ENCODE data around the gene DCUN1D1.

DCUN1D1 gene

DNA sequence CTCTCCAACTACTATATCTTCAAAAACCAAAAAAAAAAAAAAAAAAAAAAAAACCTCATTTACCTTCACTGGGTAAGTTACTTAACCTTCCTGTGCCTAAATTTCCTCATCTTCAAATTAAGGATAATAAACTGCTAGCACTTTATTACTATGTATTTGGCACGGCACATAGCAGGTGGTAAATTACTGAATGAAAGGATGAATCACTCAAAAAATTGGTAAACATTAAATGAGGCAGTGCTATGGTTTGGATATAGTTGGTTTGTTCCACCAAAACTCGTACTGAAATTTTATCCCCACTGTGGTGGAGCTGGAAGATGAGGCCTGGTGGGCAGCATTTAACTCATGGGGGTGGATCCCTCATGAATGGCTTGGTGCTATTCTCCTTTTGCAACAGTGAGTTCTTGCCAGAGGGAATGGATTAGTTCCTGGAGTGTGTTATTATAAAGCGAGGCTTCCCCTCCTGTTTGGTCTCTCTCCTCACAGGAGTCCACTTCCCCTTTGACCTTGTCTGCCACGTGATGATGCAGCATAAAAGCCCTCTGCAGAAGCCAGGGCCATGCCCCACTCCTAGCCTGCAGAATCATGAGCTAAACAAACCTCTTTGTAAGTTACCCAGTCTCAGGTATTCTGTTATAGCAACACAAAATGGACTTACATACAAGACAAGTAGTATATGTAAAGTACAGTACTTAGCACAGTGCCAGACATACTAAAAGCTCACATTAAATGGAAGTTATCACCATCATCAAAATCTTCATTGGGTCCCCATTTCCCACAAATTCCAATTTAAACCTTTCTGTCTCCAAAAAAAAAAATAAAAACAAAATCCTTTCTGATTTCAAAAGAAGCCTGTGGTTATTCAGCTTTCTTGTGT, 20.6 kb downstream of the DCUN1D1 start:
- Histone ChIP-seq H3K9me3 (ENCODE audit: control insufficient read depth, low read length) (no peaks in the 10 kb centered on the region), H3K4me1 (ENCODE audit: control insufficient read depth, insufficient read depth, low read length, poor library complexity, severe bottlenecking) (no peaks in the 10 kb centered on the region), H3K36me3 (ENCODE audit: control insufficient read depth, insufficient read depth, low read length) (peaks cover 18% of the 10 kb centered on the region), H3K4me3 (ENCODE audit: insufficient read depth, low read depth, low read length, poor library complexity, severe bottlenecking) (no peak overlapping the region), H3K27ac (ENCODE audit: insufficient read depth, low read length, poor library complexity, severe bottlenecking) (no peak overlapping the region), H3K27me3 (replicated peaks; ENCODE audit: control insufficient read depth, insufficient read depth, low read length, poor library complexity, severe bottlenecking) (no peaks in the 10 kb centered on the region)
- DNase-seq, result no peak

DNA sequence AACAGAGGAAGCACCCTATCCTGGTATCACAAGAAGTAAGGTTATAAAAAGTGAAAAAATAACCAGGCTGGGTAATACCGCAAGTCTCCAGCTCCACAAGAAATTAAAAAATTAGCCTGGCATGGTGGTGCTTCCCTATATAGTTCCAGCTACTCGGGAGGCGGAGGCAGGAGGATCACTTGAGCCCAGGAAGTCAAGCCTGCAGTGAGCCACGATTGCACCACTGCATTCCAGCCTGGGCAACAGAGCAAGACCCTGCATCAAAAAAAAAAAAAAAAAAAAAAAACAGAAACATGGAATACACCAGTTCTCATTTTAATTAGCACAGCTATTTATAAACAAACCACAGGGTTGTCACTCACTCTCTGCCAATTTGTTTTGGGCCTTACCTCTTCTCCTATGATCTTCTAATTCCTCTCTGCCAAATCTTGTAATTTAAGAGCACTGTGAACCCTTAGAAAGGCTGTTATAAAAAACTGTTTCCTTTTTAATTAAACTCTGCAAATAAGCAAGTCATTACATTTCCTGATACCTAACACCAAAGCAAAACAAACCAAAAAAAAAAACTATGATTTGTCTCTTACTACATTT, 22.6 kb downstream of the DCUN1D1 start:
- Histone ChIP-seq H3K4me3 (ENCODE audit: insufficient read depth, low read depth, low read length, poor library complexity, severe bottlenecking) (no peak overlapping the region), H3K36me3 (ENCODE audit: control insufficient read depth, insufficient read depth, low read length) (peaks cover 12% of the 10 kb centered on the region), H3K9me3 (ENCODE audit: control insufficient read depth, low read length) (no peaks in the 10 kb centered on the region), H3K27ac (ENCODE audit: insufficient read depth, low read length, poor library complexity, severe bottlenecking) (no peak overlapping the region), H3K4me1 (ENCODE audit: control insufficient read depth, insufficient read depth, low read length, poor library complexity, severe bottlenecking) (no peaks in the 10 kb centered on the region), H3K27me3 (replicated peaks; ENCODE audit: control insufficient read depth, insufficient read depth, low read length, poor library complexity, severe bottlenecking) (no peaks in the 10 kb centered on the region)
- DNase-seq, result no peak

DNA sequence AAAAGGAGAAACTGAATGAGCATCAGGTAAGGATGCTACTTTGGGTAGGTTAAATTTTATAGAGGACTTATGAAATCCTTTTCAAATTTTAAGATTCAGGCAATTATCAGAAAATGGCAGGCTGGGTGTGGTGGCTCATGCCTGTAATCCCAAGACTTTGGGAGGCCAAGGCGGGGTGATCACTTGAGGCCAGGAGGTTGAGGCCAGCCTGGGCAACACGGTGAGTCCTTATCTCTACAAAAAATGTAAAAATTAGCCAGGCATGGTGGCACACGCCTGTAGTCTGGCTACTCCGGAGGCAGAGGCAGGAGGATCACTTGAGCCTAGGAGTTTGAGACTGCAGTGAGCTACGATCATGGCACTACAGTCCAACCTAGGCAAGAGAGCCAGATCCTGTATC, 23.1 kb downstream of the DCUN1D1 start:
- Histone ChIP-seq H3K27ac (ENCODE audit: insufficient read depth, low read length, poor library complexity, severe bottlenecking) (no peak overlapping the region), H3K4me1 (ENCODE audit: control insufficient read depth, insufficient read depth, low read length, poor library complexity, severe bottlenecking) (no peaks in the 10 kb centered on the region), H3K9me3 (ENCODE audit: control insufficient read depth, low read length) (no peaks in the 10 kb centered on the region), H3K36me3 (ENCODE audit: control insufficient read depth, insufficient read depth, low read length) (peaks cover 12% of the 10 kb centered on the region), H3K27me3 (replicated peaks; ENCODE audit: control insufficient read depth, insufficient read depth, low read length, poor library complexity, severe bottlenecking) (no peaks in the 10 kb centered on the region), H3K4me3 (ENCODE audit: insufficient read depth, low read depth, low read length, poor library complexity, severe bottlenecking) (no peak overlapping the region)
- no peak for DNase-seq

DNA sequence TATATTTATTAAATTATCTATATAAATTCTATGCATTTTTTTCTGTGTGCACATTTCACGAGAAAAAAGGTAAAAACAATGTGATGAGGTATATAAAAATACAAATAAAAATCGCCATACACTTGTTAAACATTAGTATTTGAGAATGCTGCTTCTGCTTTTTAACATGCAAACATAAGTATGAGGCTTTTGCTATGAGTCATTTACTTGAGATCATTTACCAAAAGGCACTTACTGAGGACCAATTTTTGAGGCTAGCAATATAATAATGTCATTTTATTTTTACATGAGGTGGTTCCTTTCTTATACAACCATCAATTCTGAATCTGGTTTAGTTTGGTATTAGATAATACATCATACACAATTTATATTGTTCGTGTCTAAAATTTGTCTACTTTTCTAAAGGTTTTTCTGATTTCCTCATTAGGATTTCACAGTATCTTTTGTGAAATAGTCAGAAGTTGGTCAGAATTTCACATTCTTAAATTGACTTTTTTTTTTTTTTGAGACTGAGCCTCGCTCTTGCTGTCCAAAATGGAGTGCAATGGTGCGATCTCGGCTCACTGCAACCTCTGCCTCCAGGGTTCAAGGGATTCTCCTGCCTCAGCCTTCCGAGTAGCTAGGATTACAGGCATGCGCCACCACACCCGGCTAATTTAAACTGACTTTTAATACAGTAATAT, 25.6 kb downstream of the DCUN1D1 start:
- Histone ChIP-seq H3K27ac (ENCODE audit: insufficient read depth, low read length, poor library complexity, severe bottlenecking) (no peak overlapping the region), H3K4me3 (ENCODE audit: insufficient read depth, low read depth, low read length, poor library complexity, severe bottlenecking) (no peak overlapping the region), H3K36me3 (ENCODE audit: control insufficient read depth, insufficient read depth, low read length) (peaks cover 12% of the 10 kb centered on the region), H3K9me3 (ENCODE audit: control insufficient read depth, low read length) (no peaks in the 10 kb centered on the region), H3K4me1 (ENCODE audit: control insufficient read depth, insufficient read depth, low read length, poor library complexity, severe bottlenecking) (no peaks in the 10 kb centered on the region), H3K27me3 (replicated peaks; ENCODE audit: control insufficient read depth, insufficient read depth, low read length, poor library complexity, severe bottlenecking) (no peaks in the 10 kb centered on the region)
- DNase-seq, result no peak

DNA sequence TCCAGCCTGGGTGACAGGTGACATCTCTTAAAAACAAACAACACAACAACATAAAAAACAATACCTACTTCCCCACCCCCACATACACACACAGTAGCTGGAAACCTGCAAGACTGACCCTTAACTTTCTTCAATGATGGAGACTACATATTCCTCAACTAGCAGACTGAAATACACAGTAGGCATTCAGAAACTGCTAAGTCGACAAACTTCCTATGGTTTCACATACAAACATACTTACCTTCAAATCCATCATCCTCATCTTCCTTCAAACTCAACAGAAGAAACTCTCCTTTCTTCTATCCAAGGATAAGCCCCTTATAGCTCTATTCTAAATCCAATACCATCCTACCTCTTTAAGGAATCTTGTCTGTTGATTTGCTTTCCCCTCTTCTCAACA, 30.6 kb downstream of the DCUN1D1 start:
- no peak for DNase-seq
- Histone ChIP-seq H3K4me3 (ENCODE audit: insufficient read depth, low read depth, low read length, poor library complexity, severe bottlenecking) (no peak overlapping the region), H3K4me1 (ENCODE audit: control insufficient read depth, insufficient read depth, low read length, poor library complexity, severe bottlenecking) (no peaks in the 10 kb centered on the region), H3K36me3 (ENCODE audit: control insufficient read depth, insufficient read depth, low read length) (peaks cover 5% of the 10 kb centered on the region), H3K27me3 (replicated peaks; ENCODE audit: control insufficient read depth, insufficient read depth, low read length, poor library complexity, severe bottlenecking) (no peaks in the 10 kb centered on the region), H3K9me3 (ENCODE audit: control insufficient read depth, low read length) (no peaks in the 10 kb centered on the region), H3K27ac (ENCODE audit: insufficient read depth, low read length, poor library complexity, severe bottlenecking) (no peak overlapping the region)

DNA sequence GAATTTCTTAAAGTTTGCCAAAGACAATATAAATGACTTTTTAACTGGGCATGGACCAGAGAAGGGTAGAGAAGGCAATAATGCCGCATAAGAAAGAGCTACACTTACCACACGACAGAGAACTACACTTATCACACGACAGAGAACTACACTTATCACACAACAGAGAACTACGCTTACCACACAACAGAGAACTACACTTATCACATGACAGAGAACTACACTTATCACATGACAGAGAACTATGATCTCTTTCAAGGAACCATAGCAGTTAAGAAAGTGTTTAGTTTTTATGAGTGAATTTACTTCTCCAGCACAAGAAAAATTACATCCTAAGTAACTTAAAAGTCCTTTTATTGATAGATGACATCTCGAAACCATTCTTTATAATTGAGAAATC, 32.0 kb downstream of the DCUN1D1 start:
- no peak for DNase-seq
- Histone ChIP-seq H3K4me3 (ENCODE audit: insufficient read depth, low read depth, low read length, poor library complexity, severe bottlenecking) (no peak overlapping the region), H3K36me3 (ENCODE audit: control insufficient read depth, insufficient read depth, low read length) (peaks cover 5% of the 10 kb centered on the region), H3K4me1 (ENCODE audit: control insufficient read depth, insufficient read depth, low read length, poor library complexity, severe bottlenecking) (no peaks in the 10 kb centered on the region), H3K27ac (ENCODE audit: insufficient read depth, low read length, poor library complexity, severe bottlenecking) (no peak overlapping the region), H3K9me3 (ENCODE audit: control insufficient read depth, low read length) (no peaks in the 10 kb centered on the region), H3K27me3 (replicated peaks; ENCODE audit: control insufficient read depth, insufficient read depth, low read length, poor library complexity, severe bottlenecking) (no peaks in the 10 kb centered on the region)

DNA sequence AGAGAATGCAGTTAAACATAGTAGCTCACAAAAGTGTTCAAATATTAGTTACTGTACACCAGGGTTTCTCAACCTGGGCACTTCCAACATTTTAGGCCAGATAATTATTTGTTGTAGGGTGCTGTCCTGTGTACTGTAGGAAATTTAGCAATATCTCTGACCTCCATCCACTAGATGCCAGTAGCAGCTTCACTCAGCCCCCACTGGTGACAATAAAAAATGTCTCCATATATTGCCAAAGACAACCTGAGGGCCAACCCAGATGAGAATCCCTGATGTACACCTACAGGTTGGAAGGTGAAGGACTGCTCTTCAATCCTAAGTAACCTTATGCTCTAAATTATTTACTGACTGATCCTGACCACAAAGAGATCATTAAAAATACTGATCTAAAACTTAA, 32.5 kb downstream of the DCUN1D1 start:
- H3K27ac ChIP-seq (ENCODE audit: insufficient read depth, low read length, poor library complexity, severe bottlenecking), result no peak overlapping the region
- no peaks in the 10 kb centered on the region for H3K27me3 ChIP-seq (replicated peaks; ENCODE audit: control insufficient read depth, insufficient read depth, low read length, poor library complexity, severe bottlenecking)
- no peak overlapping the region for H3K4me3 ChIP-seq (ENCODE audit: insufficient read depth, low read depth, low read length, poor library complexity, severe bottlenecking)
- H3K9me3 ChIP-seq (ENCODE audit: control insufficient read depth, low read length), result no peaks in the 10 kb centered on the region
- no peaks in the 10 kb centered on the region for H3K4me1 ChIP-seq (ENCODE audit: control insufficient read depth, insufficient read depth, low read length, poor library complexity, severe bottlenecking)
- peaks cover 5% of the 10 kb centered on the region for H3K36me3 ChIP-seq (ENCODE audit: control insufficient read depth, insufficient read depth, low read length)
- no peak for DNase-seq

DNA sequence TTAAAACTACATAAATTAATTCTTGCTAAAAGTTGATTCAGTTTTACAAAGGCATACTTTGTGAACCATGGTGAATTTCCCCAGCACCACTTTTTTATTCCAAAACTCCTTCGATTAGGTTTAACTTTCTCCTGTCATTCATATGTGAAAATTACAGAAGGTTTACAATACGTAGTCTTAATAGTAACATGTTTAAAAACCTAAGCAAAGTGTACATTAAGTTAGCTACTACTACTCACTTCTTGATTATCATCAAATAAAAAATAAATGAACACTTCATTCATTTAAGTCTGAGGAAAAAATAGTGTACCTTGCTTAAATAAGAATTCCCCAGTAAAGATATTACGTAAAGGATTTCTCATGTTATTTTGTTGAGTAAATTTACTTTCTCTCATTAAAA, 38.6 kb downstream of the DCUN1D1 start:
- H3K36me3 ChIP-seq (ENCODE audit: control insufficient read depth, insufficient read depth, low read length), result peaks cover 1% of the 10 kb centered on the region
- H3K4me1 ChIP-seq (ENCODE audit: control insufficient read depth, insufficient read depth, low read length, poor library complexity, severe bottlenecking), result no peaks in the 10 kb centered on the region
- H3K9me3 ChIP-seq (ENCODE audit: control insufficient read depth, low read length), result no peaks in the 10 kb centered on the region
- no peak for DNase-seq
- H3K27ac ChIP-seq (ENCODE audit: insufficient read depth, low read length, poor library complexity, severe bottlenecking), result no peak overlapping the region
- H3K27me3 ChIP-seq (replicated peaks; ENCODE audit: control insufficient read depth, insufficient read depth, low read length, poor library complexity, severe bottlenecking), result no peaks in the 10 kb centered on the region
- no peak overlapping the region for H3K4me3 ChIP-seq (ENCODE audit: insufficient read depth, low read depth, low read length, poor library complexity, severe bottlenecking)

DNA sequence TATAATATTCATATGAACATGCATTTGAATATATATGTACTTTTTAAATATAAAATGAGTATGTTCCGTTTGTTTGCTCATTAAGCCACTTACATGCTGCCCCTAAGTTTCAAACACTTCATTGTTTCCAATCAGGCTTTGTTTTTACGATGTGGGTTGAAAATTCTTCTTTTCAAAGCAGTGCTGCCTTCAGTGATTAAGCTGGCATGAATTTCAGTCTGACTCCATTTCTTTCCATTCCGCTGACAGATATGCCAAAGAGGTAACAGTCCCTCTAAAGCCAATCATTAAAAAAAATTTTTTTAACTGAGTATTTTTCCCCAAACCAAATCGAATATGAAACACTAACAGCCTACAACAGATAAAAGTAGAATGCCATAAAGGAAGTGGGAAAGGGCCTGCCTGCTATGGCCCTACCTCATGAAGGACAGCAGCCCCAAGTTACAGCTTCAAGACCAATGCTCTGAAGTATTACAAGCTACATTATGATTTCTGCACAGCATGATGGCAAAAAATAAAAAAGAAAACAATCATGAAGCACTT, 40.0 kb downstream of the DCUN1D1 start:
- Histone ChIP-seq H3K36me3 (ENCODE audit: control insufficient read depth, insufficient read depth, low read length) (no peaks in the 10 kb centered on the region), H3K4me3 (ENCODE audit: insufficient read depth, low read depth, low read length, poor library complexity, severe bottlenecking) (no peak overlapping the region), H3K27ac (ENCODE audit: insufficient read depth, low read length, poor library complexity, severe bottlenecking) (no peak overlapping the region), H3K27me3 (replicated peaks; ENCODE audit: control insufficient read depth, insufficient read depth, low read length, poor library complexity, severe bottlenecking) (no peaks in the 10 kb centered on the region), H3K9me3 (ENCODE audit: control insufficient read depth, low read length) (no peaks in the 10 kb centered on the region), H3K4me1 (ENCODE audit: control insufficient read depth, insufficient read depth, low read length, poor library complexity, severe bottlenecking) (peaks cover 2% of the 10 kb centered on the region)
- no peak for DNase-seq
